GM23338 (cell line): ENCODE measurements around the gene CSTPP1. TPM values are rescaled to one million over a fixed set of nuclear protein-coding genes. Genes with fewer than 3 reads are reported as not detected.

ENCODE experiments used
- ATAC-seq: fragments of 200-7000 bp; cut with Tn5 transposase; 3 replicates; pipeline ENCODE4 v1.9.1; 2020
- DNase-seq: peaks from one replicate; pipeline ENCODE4 v3.0.0-alpha.2; 2015; ENCODE audit warnings: low spot score
- H2AFZ ChIP-seq: fragments of 200-600 bp; sonication (generic); 2 replicates; pipeline ENCODE4 v1.8.0; 2016; ENCODE audit warnings: antibody characterized with exemption, mild to moderate bottlenecking, moderate library complexity
- H3F3A ChIP-seq: fragments of 200-600 bp; sonication (generic); replicated peaks from 2 replicates; pipeline ENCODE4 v1.8.0; 2017; ENCODE audit warnings: antibody characterized with exemption, mixed run types, low read depth
- H3K27ac ChIP-seq: fragments of 200-600 bp; sonication (generic); 2 replicates; pipeline ENCODE4 v1.6.1; 2016; ENCODE audit warnings: low read depth
- H3K27me3 ChIP-seq: fragments of 200-600 bp; sonication (generic); 2 replicates; pipeline ENCODE4 v1.8.0; 2016; ENCODE audit warnings: mild to moderate bottlenecking, mixed run types, moderate library complexity; ENCODE audit not compliant: insufficient read depth
- H3K36me3 ChIP-seq: fragments of 200-600 bp; sonication (generic); 2 replicates; pipeline ENCODE4 v1.8.0; 2016; ENCODE audit warnings: mild to moderate bottlenecking; ENCODE audit not compliant: insufficient read depth
- H3K4me1 ChIP-seq: fragments of 200-600 bp; sonication (generic); 2 replicates; pipeline ENCODE4 v1.8.0; 2016; ENCODE audit warnings: mild to moderate bottlenecking, moderate library complexity; ENCODE audit not compliant: insufficient read depth
- H3K4me2 ChIP-seq: fragments of 200-600 bp; sonication (generic); 2 replicates; pipeline ENCODE4 v1.7.1; 2017; ENCODE audit warnings: mixed run types
- H3K4me3 ChIP-seq: fragments of 200-600 bp; sonication (generic); 2 replicates; pipeline ENCODE4 v1.6.1; 2016; ENCODE audit warnings: mixed run types
- H3K79me2 ChIP-seq: fragments of 200-600 bp; sonication (generic); replicated peaks from 2 replicates; pipeline ENCODE4 v1.8.0; 2017; ENCODE audit warnings: mild to moderate bottlenecking; ENCODE audit not compliant: insufficient read depth
- H3K9me2 ChIP-seq: fragments of 200-600 bp; sonication (generic); 2 replicates; pipeline ENCODE4 v1.8.0; 2017; ENCODE audit not compliant: insufficient read depth
- H4K20me1 ChIP-seq: fragments of 200-600 bp; sonication (generic); replicated peaks from 2 replicates; pipeline ENCODE4 v1.8.0; 2017; ENCODE audit warnings: mild to moderate bottlenecking; ENCODE audit not compliant: insufficient read depth
- H3K27ac Mint-ChIP-seq: 2 replicates; pipeline ENCODE4 v1.8.0; 2020; ENCODE audit warnings: inconsistent platforms, mild to moderate bottlenecking, moderate library complexity, mixed read lengths
- H3K27me3 Mint-ChIP-seq: 3 replicates; pipeline ENCODE4 v1.8.0; 2022; ENCODE audit warnings: low read depth, mild to moderate bottlenecking, moderate library complexity, mixed read lengths, inconsistent platforms; ENCODE audit not compliant: insufficient read depth, poor library complexity
- H3K36me3 Mint-ChIP-seq: 3 replicates; pipeline ENCODE4 v1.8.0; 2021; ENCODE audit warnings: low read depth, mild to moderate bottlenecking, inconsistent platforms, moderate library complexity, mixed read lengths
- H3K4me1 Mint-ChIP-seq: 3 replicates; pipeline ENCODE4 v1.8.0; 2020; ENCODE audit warnings: mild to moderate bottlenecking, inconsistent platforms, mixed read lengths
- H3K4me3 Mint-ChIP-seq: 3 replicates; pipeline ENCODE4 v1.8.0; 2021; ENCODE audit warnings: moderate library complexity, mild to moderate bottlenecking, inconsistent platforms, mixed read lengths
- H3K9me3 Mint-ChIP-seq: 3 replicates; pipeline ENCODE4 v1.8.0; 2020; ENCODE audit warnings: moderate library complexity, mild to moderate bottlenecking, inconsistent platforms, mixed read lengths
- JUNB ChIP-seq: IDR thresholded peaks from one replicate; pipeline ENCODE4 v1.6.1; 2016; ENCODE audit warnings: antibody characterized with exemption; ENCODE audit not compliant: unreplicated experiment
- REST ChIP-seq: IDR thresholded peaks from one replicate; pipeline ENCODE4 v1.6.1; 2018; ENCODE audit warnings: antibody characterized with exemption; ENCODE audit not compliant: unreplicated experiment
- ZNF462 ChIP-seq: fragments of 250-450 bp; sonication (Bioruptor Pico); IDR thresholded peaks from 2 replicates; pipeline ENCODE4 v1.5.0; 2020; ENCODE audit warnings: mild to moderate bottlenecking, moderate library complexity
- polyA plus RNA-seq: library from polyadenylated mRNA; unstranded; fragments of >200 nt; fragmentation: Nextera tagmentation; extraction: Ambion mirVana; gene quantifications from 2 replicates; pipeline ENCODE4 v1.2.1, GENCODE V29; 2016
- total RNA-seq: library from RNA; depleted of rRNA; stranded (reverse); fragments of >200 nt; shearing (Covaris generic); gene quantifications from 2 replicates; pipeline ENCODE4 v1.2.3, GENCODE V29; 2014

Gene CSTPP1
- total and polyA plus RNA-seq, 2 experiments from 2014 or later, result 23.5 to 42.6 TPM

- no peak for TF ChIP-seq REST
- no peak for TF ChIP-seq JUNB
Observed at GRCh38 chr11:47028195-47029093, 91.9 kb downstream of the CSTPP1 start (continued).

GRCh38 chr11:47033439-47033838, 96.9 kb downstream of the CSTPP1 start:
- no peaks in the 10 kb centered on the region for H3K36me3 ChIP-seq
- no peak overlapping the region for H3K27ac ChIP-seq
- TF ChIP-seq REST, result no peak
- peak; percentile 67; the same call in 1 of the 2 replicates for TF ChIP-seq ZNF462 (CRISPR knock-in tag)
- no peak overlapping the region for H2AFZ ChIP-seq
- no peak overlapping the region for H3K4me3 ChIP-seq
- H3F3A ChIP-seq, result no peaks in the 10 kb centered on the region
- no peaks in the 10 kb centered on the region for H3K9me2 ChIP-seq
- H3K4me1 ChIP-seq, result peaks cover 3% of the 10 kb centered on the region; the same call in 1 of the 2 replicates
- H3K27ac Mint-ChIP-seq, result peak overlapping the region; percentile 25; the same call in 1 of the 2 replicates
- no peaks in the 10 kb centered on the region for H3K27me3 ChIP-seq
- no peaks in the 10 kb centered on the region for H4K20me1 ChIP-seq
- no peaks in the 10 kb centered on the region for H3K9me3 Mint-ChIP-seq
- H3K36me3 Mint-ChIP-seq, result no peaks in the 10 kb centered on the region
- ATAC-seq (no peak), DNase-seq (peak; percentile 17)
- peak overlapping the region; percentile 44 for H3K4me2 ChIP-seq
- H3K4me3 Mint-ChIP-seq, result no peak overlapping the region
- peaks cover 10% of the 10 kb centered on the region for H3K4me1 Mint-ChIP-seq
- no peaks in the 10 kb centered on the region for H3K79me2 ChIP-seq
- H3K27me3 Mint-ChIP-seq, result no peaks in the 10 kb centered on the region
